ENCODE measurements around the gene PDZD8. TPM values are rescaled to one million over a fixed set of nuclear protein-coding genes. Genes with fewer than 3 reads are reported as not detected.

PDZD8 gene
- polyA plus RNA-seq, 1 donor (not counting 4 experiments of a cell fraction or from before 2014, with no cell fraction given) = 24.3 TPM

- no peak overlapping the region for H2AFZ ChIP-seq (ENCODE audit: control insufficient read depth, low read length)
- no peak overlapping the region for H3K4me3 ChIP-seq (ENCODE audit: control insufficient read depth in 2 of 3, extremely low read depth in 1 of 3, insufficient read depth in 2 of 3, low read depth in 1 of 3, low read length in 3 of 3)
- peaks cover 47% of the 10 kb centered on the region for H3K4me1 ChIP-seq (ENCODE audit: control insufficient read depth, extremely low read depth, insufficient read depth, low read length)
- TF ChIP-seq EZH2 (IDR thresholded peaks at IDR 0.05; ENCODE audit: low read length) (no peak), CTCF (optimal IDR thresholded peaks at IDR 0.05 in 1 of 3, IDR thresholded peaks at IDR 0.05 in 1 of 3, conservative IDR thresholded peaks at IDR 0.05 in 1 of 3; ENCODE audit: extremely low read depth in 1 of 3, insufficient read depth in 2 of 3, low read length in 3 of 3) (no peak)
- H3K9me3 ChIP-seq (ENCODE audit: control insufficient read depth, low read depth, low read length) = no peaks in the 10 kb centered on the region
- peak overlapping the region; percentile 6 for H3K4me2 ChIP-seq (ENCODE audit: control insufficient read depth, extremely low read depth, insufficient read depth, low read depth, low read length)
- no peak overlapping the region for H3K9ac ChIP-seq (ENCODE audit: control insufficient read depth, extremely low read depth, insufficient read depth, low read length)
- peaks cover 98% of the 10 kb centered on the region for H3K79me2 ChIP-seq (ENCODE audit: control insufficient read depth, insufficient read depth, low read length)
- no peak for FAIRE-seq
- H3K36me3 ChIP-seq (ENCODE audit: control insufficient read depth in 2 of 2, extremely low read depth in 1 of 2, insufficient read depth in 2 of 2, low read length in 2 of 2) = no peaks in the 10 kb centered on the region
- H3K27me3 ChIP-seq (ENCODE audit: control insufficient read depth, extremely low read depth, insufficient read depth, low read length) = no peaks in the 10 kb centered on the region
- H4K20me1 ChIP-seq (ENCODE audit: control insufficient read depth, extremely low read depth, insufficient read depth, low read length) = peaks cover 12% of the 10 kb centered on the region
- no peak for DNase-seq (ENCODE audit: low read depth, low spot score)
- no peak overlapping the region for H3K27ac ChIP-seq (ENCODE audit: control insufficient read depth, insufficient read depth, low read length)
- dilution Hi-C loops (cut with MboI; ENCODE audit: extremely low pct_ligation_motif_present, low sequenced_read_pairs) = no loop called here
- no peaks in the 10 kb centered on the region for H3K9me1 ChIP-seq (ENCODE audit: control insufficient read depth, extremely low read depth, insufficient read depth, low read length)
Measured at GRCh38 chr10:117370205-117370604, 5.0 kb downstream of the PDZD8 start.

- H3K4me1 ChIP-seq (ENCODE audit: control insufficient read depth, extremely low read depth, insufficient read depth, low read length) = peaks cover 61% of the 10 kb centered on the region
- no peak overlapping the region for H3K9ac ChIP-seq (ENCODE audit: control insufficient read depth, extremely low read depth, insufficient read depth, low read length)
- peaks cover 94% of the 10 kb centered on the region for H3K79me2 ChIP-seq (ENCODE audit: control insufficient read depth, insufficient read depth, low read length)
- no peaks in the 10 kb centered on the region for H3K36me3 ChIP-seq (ENCODE audit: control insufficient read depth in 2 of 2, extremely low read depth in 1 of 2, insufficient read depth in 2 of 2, low read length in 2 of 2)
- no peak overlapping the region for H2AFZ ChIP-seq (ENCODE audit: control insufficient read depth, low read length)
- dilution Hi-C loops (cut with MboI; ENCODE audit: extremely low pct_ligation_motif_present, low sequenced_read_pairs) = no loop called here
- no peaks in the 10 kb centered on the region for H3K27me3 ChIP-seq (ENCODE audit: control insufficient read depth, extremely low read depth, insufficient read depth, low read length)
- FAIRE-seq (no peak), DNase-seq (ENCODE audit: low read depth, low spot score) (no peak)
- H3K9me3 ChIP-seq (ENCODE audit: control insufficient read depth, low read depth, low read length) = no peaks in the 10 kb centered on the region
- H3K27ac ChIP-seq (ENCODE audit: control insufficient read depth, insufficient read depth, low read length) = no peak overlapping the region
- H3K4me2 ChIP-seq (ENCODE audit: control insufficient read depth, extremely low read depth, insufficient read depth, low read depth, low read length) = no peak overlapping the region
- no peak overlapping the region for H3K4me3 ChIP-seq (ENCODE audit: control insufficient read depth in 2 of 3, extremely low read depth in 1 of 3, insufficient read depth in 2 of 3, low read depth in 1 of 3, low read length in 3 of 3)
- TF ChIP-seq CTCF (optimal IDR thresholded peaks at IDR 0.05 in 1 of 3, IDR thresholded peaks at IDR 0.05 in 1 of 3, conservative IDR thresholded peaks at IDR 0.05 in 1 of 3; ENCODE audit: extremely low read depth in 1 of 3, insufficient read depth in 2 of 3, low read length in 3 of 3) = no peak
- no peak for TF ChIP-seq EZH2 (IDR thresholded peaks at IDR 0.05; ENCODE audit: low read length)
- no peaks in the 10 kb centered on the region for H3K9me1 ChIP-seq (ENCODE audit: control insufficient read depth, extremely low read depth, insufficient read depth, low read length)
- peaks cover 8% of the 10 kb centered on the region for H4K20me1 ChIP-seq (ENCODE audit: control insufficient read depth, extremely low read depth, insufficient read depth, low read length)
Measured at GRCh38 chr10:117367718-117368117, 7.5 kb downstream of the PDZD8 start.
